GM10266 (cell line): ENCODE data around the gene NLRP2B.

ENCODE experiments used
- DNase-seq: peaks from one replicate; pipeline ENCODE4 v3.0.0; 2012; ENCODE audit errors: extremely low spot score
- CTCF ChIP-seq: IDR thresholded peaks from 2 replicates; pipeline ENCODE4 v1.5.1; 2012; ENCODE audit warnings: mild to moderate bottlenecking, low read depth; ENCODE audit not compliant: control insufficient read depth, insufficient read depth; ENCODE audit errors: missing control alignments

The NLRP2B gene

GRCh38 chrX:57669961-57670360, 10.1 kb downstream of the NLRP2B start:
- DNase-seq: no peak
- TF ChIP-seq CTCF: no peak

GRCh38 chrX:57667010-57667409, 13.1 kb downstream of the NLRP2B start:
- TF ChIP-seq CTCF: no peak
- DNase-seq: no peak

- TF ChIP-seq CTCF: no peak
- no peak for DNase-seq
Measured at GRCh38 chrX:57655065-57655464, 25.0 kb downstream of the NLRP2B start.

- no peak for DNase-seq
- TF ChIP-seq CTCF: no peak
Measured at GRCh38 chrX:57652705-57653104, 27.4 kb downstream of the NLRP2B start.

GRCh38 chrX:57651169-57651919, 28.7 kb downstream of the NLRP2B start:
- TF ChIP-seq CTCF: no peak
- DNase-seq: no peak

GRCh38 chrX:57647020-57647419, 33.0 kb downstream of the NLRP2B start:
- DNase-seq: no peak

More at GRCh38 chrX:57647020-57647419, 33.0 kb downstream of the NLRP2B start:
- TF ChIP-seq CTCF: no peak
